Cardiac fibroblast (primary cell): Measurements from ENCODE around the gene RENBP.

Source experiments
- DNase-seq, 2 donors: peaks; one replicate each; pipeline versions ENCODE4 v3.0.0 to v3.0.0-alpha.2; 2010; ENCODE audit warnings: low read depth in 2 of 2
- H3K4me3 ChIP-seq, 2 donors: replicated peaks in 1 of 2; 1 replicate in 1 of 2; 2 replicates in 1 of 2; pipeline ENCODE4 v1.5.1; 2011; ENCODE audit warnings: low read depth in 2 of 2, low read length in 2 of 2, mild to moderate bottlenecking in 2 of 2, moderate library complexity in 1 of 2
- TF ChIP-seq, protein P1 (sequence below): IDR thresholded peaks from one replicate; pipeline ENCODE4 v1.5.1; 2011; ENCODE audit warnings: low read depth, mild to moderate bottlenecking, low read length, inconsistent platforms

RENBP gene

DNA sequence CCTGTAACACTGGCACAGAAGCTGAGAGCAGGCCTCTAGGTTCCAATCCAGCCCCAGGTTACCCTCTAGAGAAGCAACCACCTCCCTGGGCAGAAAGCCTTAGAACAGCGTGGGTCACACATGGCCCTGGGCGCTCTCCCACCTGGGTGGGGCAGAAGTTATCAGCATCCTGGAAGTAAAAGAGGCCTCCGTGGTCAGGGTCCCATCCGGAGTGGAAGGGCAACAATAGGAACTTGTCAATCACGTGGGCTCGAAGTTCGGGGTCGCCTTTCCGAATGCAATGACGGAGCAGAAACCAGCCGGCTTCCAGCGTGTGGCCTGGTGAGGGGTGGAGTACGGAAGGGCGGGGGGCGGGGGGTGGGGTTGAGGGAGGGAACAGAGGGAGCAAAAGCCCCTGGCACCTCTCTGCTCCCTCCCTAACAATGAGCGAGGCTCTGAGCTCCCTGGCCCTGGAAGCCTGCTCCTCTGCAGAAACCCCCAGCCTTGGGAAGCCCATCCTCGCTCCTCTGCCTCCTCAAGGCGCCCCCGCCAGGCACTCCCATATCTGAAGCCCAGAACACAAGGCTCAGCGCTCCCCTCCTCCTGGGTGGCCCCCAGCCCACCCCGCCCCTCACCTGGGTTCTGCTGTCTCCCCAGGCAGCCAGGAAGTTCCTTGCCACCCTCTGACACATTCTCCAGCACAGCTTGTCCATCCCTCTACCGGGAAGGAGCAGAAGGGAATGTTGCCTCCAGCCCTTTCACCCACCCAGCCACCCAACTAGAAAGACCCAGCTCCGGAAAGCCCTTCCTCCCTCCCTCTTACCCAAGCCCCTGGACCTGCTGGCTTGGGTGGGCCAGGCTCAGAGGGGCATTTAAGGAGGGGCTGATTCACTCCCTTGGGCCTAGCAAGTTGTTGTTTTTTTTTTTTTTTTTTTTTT, 2.8 kb downstream of the RENBP start:
- TF ChIP-seq, protein P1, sequence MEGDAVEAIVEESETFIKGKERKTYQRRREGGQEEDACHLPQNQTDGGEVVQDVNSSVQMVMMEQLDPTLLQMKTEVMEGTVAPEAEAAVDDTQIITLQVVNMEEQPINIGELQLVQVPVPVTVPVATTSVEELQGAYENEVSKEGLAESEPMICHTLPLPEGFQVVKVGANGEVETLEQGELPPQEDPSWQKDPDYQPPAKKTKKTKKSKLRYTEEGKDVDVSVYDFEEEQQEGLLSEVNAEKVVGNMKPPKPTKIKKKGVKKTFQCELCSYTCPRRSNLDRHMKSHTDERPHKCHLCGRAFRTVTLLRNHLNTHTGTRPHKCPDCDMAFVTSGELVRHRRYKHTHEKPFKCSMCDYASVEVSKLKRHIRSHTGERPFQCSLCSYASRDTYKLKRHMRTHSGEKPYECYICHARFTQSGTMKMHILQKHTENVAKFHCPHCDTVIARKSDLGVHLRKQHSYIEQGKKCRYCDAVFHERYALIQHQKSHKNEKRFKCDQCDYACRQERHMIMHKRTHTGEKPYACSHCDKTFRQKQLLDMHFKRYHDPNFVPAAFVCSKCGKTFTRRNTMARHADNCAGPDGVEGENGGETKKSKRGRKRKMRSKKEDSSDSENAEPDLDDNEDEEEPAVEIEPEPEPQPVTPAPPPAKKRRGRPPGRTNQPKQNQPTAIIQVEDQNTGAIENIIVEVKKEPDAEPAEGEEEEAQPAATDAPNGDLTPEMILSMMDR = no peak
- no peak overlapping the region for H3K4me3 ChIP-seq
- no peak for DNase-seq

DNA sequence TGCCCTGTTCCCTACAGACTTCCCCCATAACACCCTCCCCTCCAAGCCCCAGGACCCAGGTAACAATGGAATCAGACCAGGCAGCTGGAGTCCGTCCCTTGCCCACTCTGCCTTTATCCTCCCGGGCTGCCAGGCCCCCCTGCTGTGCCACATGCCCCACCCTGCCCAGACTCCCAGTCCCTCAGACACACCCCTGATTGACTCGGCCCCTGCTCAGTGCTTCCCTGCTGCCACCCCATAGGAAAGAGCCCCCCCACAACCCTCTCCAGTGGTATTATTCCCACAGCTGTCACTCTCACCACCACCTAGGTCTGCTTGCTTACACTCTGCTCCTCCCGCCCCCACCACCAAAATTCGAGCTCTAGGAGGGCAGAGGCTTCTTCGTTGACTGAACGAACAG, 4.9 kb downstream of the RENBP start:
- no peak overlapping the region for H3K4me3 ChIP-seq
- TF ChIP-seq, protein P1 = no peak
- DNase-seq = no peak

DNA sequence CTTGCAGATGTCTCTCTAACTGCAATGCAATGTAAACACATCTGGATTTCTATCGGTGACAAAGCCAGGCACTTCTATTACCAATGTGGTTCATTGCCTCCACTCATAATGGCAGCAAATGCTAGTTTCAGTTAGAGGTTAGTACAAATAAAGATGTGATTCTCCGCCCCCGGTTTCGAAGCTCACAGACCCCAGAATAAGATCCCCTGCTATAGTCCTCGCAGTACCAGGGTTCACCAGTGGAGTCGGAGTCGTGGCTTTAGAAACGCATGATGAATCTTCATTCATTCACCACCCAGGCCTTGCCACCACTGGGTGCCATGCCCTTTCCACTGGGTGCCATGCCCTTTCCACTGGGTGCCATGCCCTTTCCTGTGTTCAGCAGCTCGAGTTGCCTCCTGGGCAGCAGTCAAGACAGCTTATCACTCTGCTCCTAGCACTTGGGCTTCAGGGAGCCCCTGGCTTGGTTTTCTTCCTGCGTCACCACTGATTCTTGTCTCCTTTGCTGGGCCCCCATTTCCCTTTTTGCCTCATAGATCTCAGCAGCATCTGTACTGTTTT, 6.1 kb downstream of the RENBP start:
- no peak for DNase-seq
- TF ChIP-seq, protein P1 = no peak
- H3K4me3 ChIP-seq = no peak overlapping the region

DNA sequence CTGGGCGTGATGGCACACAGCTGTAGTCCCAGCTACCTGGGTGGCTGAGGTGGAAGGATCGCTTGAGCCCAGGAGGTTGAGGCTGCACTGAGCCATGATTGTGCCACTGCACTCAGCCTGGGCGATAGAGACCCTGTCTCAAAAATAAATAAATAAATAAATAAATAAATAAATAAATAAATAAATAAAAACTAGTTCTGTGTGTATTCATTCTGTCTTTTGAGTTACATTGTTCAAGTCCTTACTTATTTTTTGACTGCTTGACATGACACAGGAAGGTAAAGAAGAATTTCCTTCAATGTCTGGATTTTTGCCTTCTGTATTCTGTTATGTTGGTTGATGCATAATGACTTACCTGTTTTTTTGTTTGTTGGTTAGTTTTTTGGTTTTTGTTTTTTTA, 7.4 kb downstream of the RENBP start:
- H3K4me3 ChIP-seq = no peak overlapping the region
- no peak for DNase-seq
- TF ChIP-seq, protein P1 = no peak

DNA sequence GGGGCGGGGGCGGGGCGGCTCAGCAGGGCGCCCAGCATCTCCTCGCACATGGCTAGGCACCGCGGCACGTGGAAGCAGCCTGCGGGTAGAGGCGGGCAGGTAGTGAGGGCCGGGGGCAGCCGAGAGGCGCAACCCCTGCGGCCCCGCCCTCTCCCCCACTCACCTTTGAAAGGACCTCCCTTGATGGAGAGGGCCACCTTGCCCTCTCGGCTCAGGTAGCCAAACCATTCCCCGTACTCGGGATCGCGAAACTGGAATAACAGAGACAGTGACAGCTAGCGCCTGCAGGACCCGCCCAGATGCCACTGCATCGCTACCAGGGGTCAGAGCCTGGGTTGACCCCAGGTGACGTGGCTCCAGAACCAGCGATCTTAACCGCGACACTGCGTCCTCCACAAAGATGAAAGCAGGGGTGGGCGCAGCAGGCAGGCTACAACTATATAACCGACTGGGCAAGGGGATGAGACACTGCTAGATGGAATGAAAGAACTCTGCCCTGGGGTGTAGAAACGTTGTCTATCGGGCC, 9.1 kb downstream of the RENBP start:
- no peak for DNase-seq
- TF ChIP-seq, protein P1 = no peak
- peak overlapping the region; percentile 38 to 40 for H3K4me3 ChIP-seq

DNA sequence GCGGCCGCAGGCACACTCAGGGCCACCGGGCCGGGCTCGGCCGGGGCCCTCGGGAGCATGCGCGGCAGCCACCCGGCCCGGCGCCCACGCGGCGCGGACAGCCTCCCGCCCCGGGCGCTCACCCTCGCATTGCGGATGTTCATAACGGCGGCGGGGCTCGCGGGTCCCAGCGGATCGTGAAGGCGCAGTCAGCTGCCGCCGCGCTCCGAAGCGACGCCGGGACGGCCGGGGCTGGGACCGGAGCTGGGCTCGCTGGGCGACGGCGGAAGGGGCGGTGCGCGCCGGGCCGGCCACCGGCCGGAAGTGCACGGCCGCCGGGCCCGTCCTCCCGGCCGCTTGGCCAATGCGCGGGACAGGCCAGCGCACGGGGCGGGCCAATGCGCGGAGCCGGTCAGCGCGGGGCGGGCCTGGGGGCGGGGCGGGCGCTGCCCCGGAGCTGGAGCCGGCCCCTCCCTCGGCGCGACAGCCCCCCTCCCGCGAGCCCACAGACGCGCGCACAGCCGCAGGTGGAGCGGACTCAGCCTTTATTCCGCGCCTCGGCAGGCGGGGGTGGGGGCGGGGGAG, 9.6 kb downstream of the RENBP start, which contains the start of gene NAA10:
Gene NAA10 (minus strand): TSS at position 276 of the 564 bp plus-strand sequence. CDS start 133 bp downstream, at position 143.
- TF ChIP-seq, protein P1 = no peak
- H3K4me3 ChIP-seq = peak within 1 kb of the TSS; percentile 75 to 79
- DNase-seq = peak; percentile 52 to 73
